Ovary (tissue), 3 donors: ENCODE results near the gene TREM1.

Experiments
- CTCF ChIP-seq, 3 donors: fragments of 450-650 bp in 2 of 3; fragments of 200-600 bp in 1 of 3; IDR thresholded peaks; one replicate each; pipeline versions ENCODE4 v1.5.1 to v1.8.0; 2016 to 2022; ENCODE audit warnings: antibody characterized with exemption in 3 of 3, mild to moderate bottlenecking in 1 of 3
- POLR2A ChIP-seq: fragments of 450-650 bp; IDR thresholded peaks from one replicate; pipeline ENCODE4 v1.6.1; 2017; ENCODE audit warnings: antibody characterized with exemption, mild to moderate bottlenecking, moderate library complexity
- donor health status: DM: no; HTN: no; CAD: no.

GRCh38 chr6:41288754-41289129 is 2.3 kb upstream of the TREM1 start:
- no peak for TF ChIP-seq CTCF (IDR thresholded peaks at IDR 0.05)
- no peak for TF ChIP-seq POLR2A
